DOHH2 (cell line): ENCODE data around the gene ROCK1.

ENCODE experiments used
- CTCF ChIP-seq: fragments of 200-600 bp; sonication (generic); IDR thresholded peaks from one replicate; pipeline ENCODE4 v1.5.1; 2014; ENCODE audit warnings: antibody characterized with exemption, mild to moderate bottlenecking, low read depth, low read length; ENCODE audit not compliant: poor library complexity, severe bottlenecking
- EZH2phosphoT487 ChIP-seq: fragments of 200-600 bp; sonication (generic); IDR thresholded peaks from 2 replicates; pipeline ENCODE4 v1.6.1; 2017; ENCODE audit warnings: borderline replicate concordance, mild to moderate bottlenecking, antibody characterized with exemption, low read length, moderate library complexity, mixed read lengths

GRCh38 chr18:20963027-20963426 is 148.6 kb downstream of the ROCK1 start:
- TF ChIP-seq CTCF (no peak), EZH2phosphoT487 (no peak)
